ENCODE measurements around the gene MPP1. TPM values are rescaled to one million over a fixed set of nuclear protein-coding genes. Genes with fewer than 3 reads are reported as not detected.

The MPP1 gene
- total and polyA plus RNA-seq, 2 of the 8 experiments (the other 6 are each of a cell fraction or from before 2014, with no cell fraction given), result 7.6 to 13.4 TPM

GRCh38 chrX:154791467-154791866, 13.8 kb downstream of the MPP1 start (continued):
- TF ChIP-seq, protein P1, sequence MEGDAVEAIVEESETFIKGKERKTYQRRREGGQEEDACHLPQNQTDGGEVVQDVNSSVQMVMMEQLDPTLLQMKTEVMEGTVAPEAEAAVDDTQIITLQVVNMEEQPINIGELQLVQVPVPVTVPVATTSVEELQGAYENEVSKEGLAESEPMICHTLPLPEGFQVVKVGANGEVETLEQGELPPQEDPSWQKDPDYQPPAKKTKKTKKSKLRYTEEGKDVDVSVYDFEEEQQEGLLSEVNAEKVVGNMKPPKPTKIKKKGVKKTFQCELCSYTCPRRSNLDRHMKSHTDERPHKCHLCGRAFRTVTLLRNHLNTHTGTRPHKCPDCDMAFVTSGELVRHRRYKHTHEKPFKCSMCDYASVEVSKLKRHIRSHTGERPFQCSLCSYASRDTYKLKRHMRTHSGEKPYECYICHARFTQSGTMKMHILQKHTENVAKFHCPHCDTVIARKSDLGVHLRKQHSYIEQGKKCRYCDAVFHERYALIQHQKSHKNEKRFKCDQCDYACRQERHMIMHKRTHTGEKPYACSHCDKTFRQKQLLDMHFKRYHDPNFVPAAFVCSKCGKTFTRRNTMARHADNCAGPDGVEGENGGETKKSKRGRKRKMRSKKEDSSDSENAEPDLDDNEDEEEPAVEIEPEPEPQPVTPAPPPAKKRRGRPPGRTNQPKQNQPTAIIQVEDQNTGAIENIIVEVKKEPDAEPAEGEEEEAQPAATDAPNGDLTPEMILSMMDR (IDR thresholded peaks at IDR 0.05; ENCODE audit: control extremely low read depth in 1 of 3, insufficient read depth in 1 of 3, low read depth in 1 of 3, low read length in 3 of 3), result no peak
- TF ChIP-seq SIRT6 (IDR thresholded peaks at IDR 0.05; ENCODE audit: low read length) (no peak), CBX8 (IDR thresholded peaks at IDR 0.05; ENCODE audit: borderline replicate concordance, low read depth, low read length) (no peak), TCF12 (IDR thresholded peaks at IDR 0.05; ENCODE audit: low read depth, low read length) (no peak), TBP (IDR thresholded peaks at IDR 0.05; ENCODE audit: low read depth, low read length) (no peak)
- TF ChIP-seq, protein P2, sequence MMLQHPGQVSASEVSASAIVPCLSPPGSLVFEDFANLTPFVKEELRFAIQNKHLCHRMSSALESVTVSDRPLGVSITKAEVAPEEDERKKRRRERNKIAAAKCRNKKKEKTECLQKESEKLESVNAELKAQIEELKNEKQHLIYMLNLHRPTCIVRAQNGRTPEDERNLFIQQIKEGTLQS (IDR thresholded peaks at IDR 0.05; ENCODE audit: insufficient read depth, low read depth, low read length), result no peak

Data from H1 (cell line).